Endothelial cell of umbilical vein (primary cell): ENCODE measurements around the gene FAM20B. TPM values are rescaled to one million over a fixed set of nuclear protein-coding genes. Genes with fewer than 3 reads are reported as not detected.

Experiments used
- BruUV-seq: library from RNA; stranded (reverse); fragments of 400-500 nt; replicated peaks from 2 replicates; lab custom pipeline; 2021; lab: Mats Ljungman, UMichigan
- CTCF ChIA-PET: fragments of 300-600, 350-600 bp; sonication (Branson Sonifier 250); formaldehyde crosslinking; loops from one replicate; lab custom pipeline; 2021; ENCODE audit warnings: antibody characterized with exemption, inconsistent platforms; lab: Charles Lee
- POLR2A ChIA-PET: fragments of 300-600, 350-600 bp; sonication (Branson Sonifier 250); formaldehyde crosslinking; loops from one replicate; lab custom pipeline; 2021; ENCODE audit warnings: antibody characterized with exemption, inconsistent platforms; lab: Charles Lee
- DNase-seq: peaks from one replicate; pipeline ENCODE4 v3.0.0-alpha.2; 2011; ENCODE audit warnings: low read depth, low spot score
- FAIRE-seq: peaks from 2 replicates; lab custom pipeline; 2011; peaks lifted over from hg19 to GRCh38; lab: Jason Lieb, UNC
- H2AFZ ChIP-seq: 2 replicates; pipeline ENCODE4 v1.6.0; 2012; ENCODE audit warnings: low read depth, low read length, control low read depth, inconsistent platforms
- H3K27ac ChIP-seq: 2 replicates; pipeline ENCODE4 v1.5.1; 2011; ENCODE audit warnings: low read depth, mild to moderate bottlenecking, control low read depth, low read length, moderate library complexity; ENCODE audit not compliant: insufficient read depth
- H3K27me3 ChIP-seq, 2 experiments: 2 replicates each; pipeline versions ENCODE4 v1.6.0 to v1.6.1; 2011; ENCODE audit warnings: low read length in 2 of 2, mixed read lengths in 1 of 2; ENCODE audit not compliant: control insufficient read depth in 2 of 2, insufficient read depth in 2 of 2
- H3K36me3 ChIP-seq, 2 experiments: 2 replicates in 1 of 2; 3 replicates in 1 of 2; pipeline ENCODE4 v1.5.1; 2011; ENCODE audit warnings: low read length in 2 of 2, mild to moderate bottlenecking in 1 of 2, moderate library complexity in 1 of 2; ENCODE audit not compliant: control insufficient read depth in 2 of 2, insufficient read depth in 2 of 2; ENCODE audit errors: extremely low read depth in 1 of 2
- H3K4me1 ChIP-seq: 3 replicates; pipeline ENCODE4 v1.5.1; 2011; ENCODE audit warnings: mild to moderate bottlenecking, low read length; ENCODE audit not compliant: control insufficient read depth, insufficient read depth; ENCODE audit errors: extremely low read depth
- H3K4me2 ChIP-seq: 2 replicates; pipeline ENCODE4 v1.6.1; 2011; ENCODE audit warnings: low read length, control low read depth, mixed read lengths; ENCODE audit not compliant: insufficient read depth
- H3K4me3 ChIP-seq, 3 experiments: fragments of 200-600 bp in 1 of 3; sonication (generic), shearing (Covaris generic) in 1 of 3; replicated peaks in 1 of 3; 2 replicates each; pipeline ENCODE4 v1.5.1; 2011 to 2016; ENCODE audit warnings: control low read depth in 3 of 3, low read length in 3 of 3, mild to moderate bottlenecking in 2 of 3, inconsistent platforms in 1 of 3, low read depth in 1 of 3, moderate library complexity in 1 of 3; ENCODE audit not compliant: insufficient read depth in 1 of 3
- H3K79me2 ChIP-seq: 2 replicates; pipeline ENCODE4 v1.6.0; 2012; ENCODE audit warnings: low read length, inconsistent platforms; ENCODE audit not compliant: control insufficient read depth, insufficient read depth
- H3K9ac ChIP-seq: replicated peaks from 2 replicates; pipeline ENCODE3; 2011; ENCODE audit warnings: low read length, control low read depth; ENCODE audit not compliant: insufficient read depth; ENCODE audit errors: extremely low read depth
- H3K9me1 ChIP-seq: replicated peaks from 3 replicates; pipeline ENCODE4 v1.6.0; 2011; ENCODE audit warnings: mild to moderate bottlenecking, low read length; ENCODE audit not compliant: control insufficient read depth, insufficient read depth; ENCODE audit errors: extremely low read depth
- H3K9me3 ChIP-seq: replicated peaks from 2 replicates; pipeline ENCODE4 v1.5.1; 2012; ENCODE audit warnings: low read length, inconsistent platforms; ENCODE audit not compliant: control insufficient read depth, insufficient read depth
- H4K20me1 ChIP-seq: replicated peaks from 2 replicates; pipeline ENCODE3; 2011; ENCODE audit warnings: mild to moderate bottlenecking, low read length; ENCODE audit not compliant: control insufficient read depth, insufficient read depth; ENCODE audit errors: extremely low read depth
- EZH2 ChIP-seq: IDR thresholded peaks from 2 replicates; pipeline ENCODE4 v1.6.1; 2012; ENCODE audit warnings: borderline replicate concordance, low read depth, mild to moderate bottlenecking, moderate library complexity, low read length, inconsistent platforms; ENCODE audit not compliant: severe bottlenecking
- FOS ChIP-seq: IDR thresholded peaks from 2 replicates; pipeline ENCODE4 v1.6.1; 2011; ENCODE audit warnings: mild to moderate bottlenecking, low read length, moderate library complexity, borderline replicate concordance; ENCODE audit not compliant: insufficient read depth
- GATA2 ChIP-seq: IDR thresholded peaks from 2 replicates; pipeline ENCODE4 v1.7.0; 2011; ENCODE audit warnings: low read depth, mild to moderate bottlenecking, moderate library complexity, mixed read lengths, low read length; ENCODE audit not compliant: insufficient read length, insufficient read depth
- JUN ChIP-seq: IDR thresholded peaks from 2 replicates; pipeline ENCODE4 v1.6.1; 2011; ENCODE audit warnings: borderline replicate concordance, low read depth; ENCODE audit not compliant: insufficient read length, insufficient read depth
- MAX ChIP-seq: IDR thresholded peaks from 2 replicates; pipeline ENCODE4 v1.6.1; 2011; ENCODE audit not compliant: insufficient read depth, insufficient read length
- MYC ChIP-seq: IDR thresholded peaks from one replicate; pipeline ENCODE4 v1.6.1; 2011; ENCODE audit warnings: mild to moderate bottlenecking, low read depth, low read length
- POLR2A ChIP-seq: IDR thresholded peaks from 2 replicates; pipeline ENCODE4 v1.6.1; 2012; ENCODE audit warnings: low read depth, mild to moderate bottlenecking, control low read depth, low read length
- POLR2AphosphoS5 ChIP-seq: IDR thresholded peaks from 2 replicates; pipeline ENCODE4 v1.6.1; 2012; ENCODE audit warnings: low read depth, mild to moderate bottlenecking, control low read depth, low read length, moderate library complexity; ENCODE audit not compliant: insufficient read depth
- dilution Hi-C: fragments of 300-500 bp; cut with MboI; formaldehyde crosslinking; loops from one replicate; pipeline ENCODE4 v1.15.0; 2019; ENCODE audit warnings: low sequenced_read_pairs; ENCODE audit not compliant: extremely low pct_ligation_motif_present
- intact Hi-C: fragments of 100-400 bp; cut with micrococcal nuclease; formaldehyde crosslinking; loops from one replicate; pipeline ENCODE4 v1.10.0; 2022
- polyA plus RNA-seq, 4 experiments: library from polyadenylated mRNA; depleted of rRNA in 3 of 4; stranded (reverse) in 3 of 4; unstranded in 1 of 4; fragments of >200 nt; gene quantifications; 2 replicates each; pipeline versions ENCODE4 v1.2.1 to v1.2.3, GENCODE V29; 2011 to 2012; ENCODE audit warnings: missing spikeins in 1 of 4
- total RNA-seq: library from RNA; stranded (reverse); gene quantifications from 2 replicates; pipeline ENCODE4 v1.2.3, GENCODE V29; 2021
- TF ChIP-seq, protein P1 (sequence below), 2 donors: IDR thresholded peaks; 1 replicate in 1 of 2; 2 replicates in 1 of 2; pipeline ENCODE4 v1.5.1; 2011; ENCODE audit warnings: low read length in 2 of 2, mild to moderate bottlenecking in 2 of 2, moderate library complexity in 2 of 2, control low read depth in 1 of 2, inconsistent platforms in 1 of 2, low read depth in 1 of 2; ENCODE audit not compliant: insufficient read depth in 1 of 2; ENCODE audit errors: extremely low read depth in 1 of 2

FAM20B gene
- total and polyA plus RNA-seq, 2 donors (not counting 3 experiments of a cell fraction or from before 2014, with no cell fraction given), result 10.0 to 35.1 TPM

DNA sequence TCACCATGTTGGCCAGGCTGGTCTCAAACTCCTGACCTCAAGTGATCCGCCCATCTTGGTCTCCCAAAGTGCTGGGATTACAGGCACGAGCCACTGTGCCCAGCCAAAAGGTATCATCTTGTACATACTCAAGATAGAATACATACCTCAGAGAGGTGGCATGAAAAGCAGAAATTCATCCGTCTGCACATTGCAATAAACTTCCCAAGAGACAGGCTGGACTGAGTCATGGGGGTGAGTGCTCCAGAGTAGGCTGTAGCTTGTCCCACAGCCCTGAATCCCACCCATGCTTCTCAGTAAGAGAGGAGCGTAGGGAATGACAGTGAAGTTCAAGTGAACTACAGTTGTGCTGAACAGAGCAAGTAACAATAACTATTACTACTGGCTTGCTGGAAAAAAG lies 75.9 kb downstream of the FAM20B start:
- H3K9me3 ChIP-seq, result no peaks in the 10 kb centered on the region
- BruUV-seq, result no TSS peak
- dilution Hi-C loops, result no loop called here
- intact Hi-C loops, result no loop called here
- H3K36me3 ChIP-seq, result peaks cover 29 to 48% of the 10 kb centered on the region in 2 experiments
- no peaks in the 10 kb centered on the region for H3K4me1 ChIP-seq
- TF ChIP-seq JUN, result no peak
- TF ChIP-seq, protein P1, sequence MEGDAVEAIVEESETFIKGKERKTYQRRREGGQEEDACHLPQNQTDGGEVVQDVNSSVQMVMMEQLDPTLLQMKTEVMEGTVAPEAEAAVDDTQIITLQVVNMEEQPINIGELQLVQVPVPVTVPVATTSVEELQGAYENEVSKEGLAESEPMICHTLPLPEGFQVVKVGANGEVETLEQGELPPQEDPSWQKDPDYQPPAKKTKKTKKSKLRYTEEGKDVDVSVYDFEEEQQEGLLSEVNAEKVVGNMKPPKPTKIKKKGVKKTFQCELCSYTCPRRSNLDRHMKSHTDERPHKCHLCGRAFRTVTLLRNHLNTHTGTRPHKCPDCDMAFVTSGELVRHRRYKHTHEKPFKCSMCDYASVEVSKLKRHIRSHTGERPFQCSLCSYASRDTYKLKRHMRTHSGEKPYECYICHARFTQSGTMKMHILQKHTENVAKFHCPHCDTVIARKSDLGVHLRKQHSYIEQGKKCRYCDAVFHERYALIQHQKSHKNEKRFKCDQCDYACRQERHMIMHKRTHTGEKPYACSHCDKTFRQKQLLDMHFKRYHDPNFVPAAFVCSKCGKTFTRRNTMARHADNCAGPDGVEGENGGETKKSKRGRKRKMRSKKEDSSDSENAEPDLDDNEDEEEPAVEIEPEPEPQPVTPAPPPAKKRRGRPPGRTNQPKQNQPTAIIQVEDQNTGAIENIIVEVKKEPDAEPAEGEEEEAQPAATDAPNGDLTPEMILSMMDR (IDR thresholded peaks at IDR 0.05; ENCODE audit: extremely low read depth in 1 of 2, insufficient read depth in 1 of 2, low read depth in 1 of 2, low read length in 2 of 2), result no peak
- TF ChIP-seq POLR2AphosphoS5, result no peak
- TF ChIP-seq MAX, result no peak
- TF ChIP-seq MYC, result no peak
- TF ChIP-seq EZH2, result no peak
- TF ChIP-seq GATA2, result no peak
- no peak for TF ChIP-seq FOS
- TF ChIP-seq POLR2A, result no peak
- CTCF ChIA-PET, result interaction anchor here (1.6 to 1.9 kb wide), 3 partner anchors 8 to 79 kb away, joined by 3 to 7 read pairs (median 4); no protein-coding TSS in a partner anchor
- POLR2A ChIA-PET, result no interaction called here
- no peak for DNase-seq
- no peak overlapping the region for H2AFZ ChIP-seq
- H3K4me3 ChIP-seq, result no peak overlapping the region
- no peak for FAIRE-seq
- H3K4me2 ChIP-seq, result no peak overlapping the region
- peaks cover 14% of the 10 kb centered on the region for H4K20me1 ChIP-seq
- no peaks in the 10 kb centered on the region for H3K27me3 ChIP-seq
- peaks cover 53% of the 10 kb centered on the region for H3K79me2 ChIP-seq
- no peak overlapping the region for H3K9ac ChIP-seq
- no peak overlapping the region for H3K27ac ChIP-seq
- no peaks in the 10 kb centered on the region for H3K9me1 ChIP-seq
